PC-9 (cell line): ENCODE data around the gene REEP3. TPM values are rescaled to one million over a fixed set of nuclear protein-coding genes. Genes with fewer than 3 reads are reported as not detected.

ENCODE experiments used
- BruUV-seq: library from RNA; stranded (reverse); fragments of 400-500 nt; replicated peaks from 2 replicates; lab custom pipeline; 2021; lab: Mats Ljungman, UMichigan
- CTCF ChIA-PET: fragments of 300-600 bp; sonication (Branson Sonifier 250); formaldehyde crosslinking; loops from one replicate; lab custom pipeline; 2022; ENCODE audit warnings: antibody characterized with exemption; lab: Charles Lee
- POLR2A ChIA-PET: fragments of 300-600 bp; sonication (Branson Sonifier 250); formaldehyde crosslinking; loops from one replicate; lab custom pipeline; 2022; ENCODE audit warnings: antibody characterized with exemption; ENCODE audit not compliant: unreplicated experiment; lab: Charles Lee
- DNase-seq, 2 experiments: peaks; one replicate each; pipeline versions ENCODE4 v3.0.0 to v3.0.0-alpha.2; 2015 to 2022; ENCODE audit warnings: mixed read lengths in 1 of 2
- H2AFZ ChIP-seq: fragments of 200-600 bp; sonication (generic); 2 replicates; pipeline ENCODE4 v1.8.1; 2017; ENCODE audit warnings: antibody characterized with exemption
- H3F3A ChIP-seq: fragments of 200-600 bp; sonication (generic); 2 replicates; pipeline ENCODE4 v1.8.1; 2017; ENCODE audit warnings: antibody characterized with exemption, mild to moderate bottlenecking, low read depth; ENCODE audit not compliant: insufficient read depth
- H3K27ac ChIP-seq: fragments of 200-600 bp; sonication (generic); 2 replicates; pipeline ENCODE4 v1.6.1; 2016; ENCODE audit warnings: mixed run types
- H3K27me3 ChIP-seq: fragments of 200-600 bp; sonication (generic); 2 replicates; pipeline ENCODE4 v1.6.1; 2016; ENCODE audit warnings: low read depth, mixed run types; ENCODE audit not compliant: insufficient read depth
- H3K36me3 ChIP-seq: fragments of 200-600 bp; sonication (generic); 2 replicates; pipeline ENCODE4 v1.6.1; 2016; ENCODE audit warnings: low read depth, mixed run types
- H3K4me1 ChIP-seq: fragments of 200-600 bp; sonication (generic); replicated peaks from 2 replicates; pipeline ENCODE4 v1.6.1; 2016; ENCODE audit warnings: mixed run types; ENCODE audit not compliant: insufficient read depth
- H3K4me2 ChIP-seq: fragments of 200-600 bp; sonication (generic); 2 replicates; pipeline ENCODE4 v1.6.1; 2017; ENCODE audit warnings: mixed run types
- H3K4me3 ChIP-seq: fragments of 200-600 bp; sonication (generic); 2 replicates; pipeline ENCODE4 v1.6.1; 2016; ENCODE audit warnings: mixed run types
- H3K79me2 ChIP-seq: fragments of 200-600 bp; sonication (generic); 2 replicates; pipeline ENCODE4 v1.6.1; 2017; ENCODE audit warnings: low read depth, mixed run types
- H3K9me2 ChIP-seq: fragments of 200-600 bp; sonication (generic); 2 replicates; pipeline ENCODE4 v1.8.1; 2017; ENCODE audit warnings: mild to moderate bottlenecking; ENCODE audit not compliant: insufficient read depth
- H3K9me3 ChIP-seq: fragments of 200-600 bp; sonication (generic); 2 replicates; pipeline ENCODE4 v1.8.1; 2016; ENCODE audit warnings: low read depth; ENCODE audit not compliant: insufficient read depth
- H4K20me1 ChIP-seq: fragments of 200-600 bp; sonication (generic); 2 replicates; pipeline ENCODE4 v1.8.1; 2017; ENCODE audit not compliant: insufficient read depth
- EZH2 ChIP-seq: fragments of 200-600 bp; sonication (generic); IDR thresholded peaks from 2 replicates; pipeline ENCODE4 v1.8.0; 2017; ENCODE audit warnings: antibody characterized with exemption, low read depth
- intact Hi-C: fragments of 100-400 bp; cut with micrococcal nuclease; formaldehyde crosslinking; loops from one replicate; pipeline ENCODE4 v1.10.0; 2022; ENCODE audit not compliant: unreplicated experiment
- total RNA-seq: library from RNA; stranded (reverse); gene quantifications from 2 replicates; pipeline ENCODE4 v1.2.3, GENCODE V29; 2021
- TF ChIP-seq, protein P1 (sequence below): fragments of 200-600 bp; sonication (generic); conservative IDR thresholded peaks from 2 replicates; pipeline ENCODE4 v1.6.1; 2017; ENCODE audit warnings: mixed run types, antibody characterized with exemption, mild to moderate bottlenecking, moderate library complexity

Gene REEP3
- total RNA-seq, 1 experiment from 2014 or later: 56.4 TPM

GRCh38 chr10:63634488-63635065, 113.4 kb downstream of the REEP3 start:
- POLR2A ChIA-PET: no interaction called here
- Histone ChIP-seq H2AFZ (no peak overlapping the region), H3K9me3 (no peaks in the 10 kb centered on the region), H4K20me1 (no peaks in the 10 kb centered on the region), H3K4me1 (peaks cover 18% of the 10 kb centered on the region), H3K27ac (no peak overlapping the region), H3K4me3 (no peak overlapping the region), H3K27me3 (no peaks in the 10 kb centered on the region), H3K36me3 (no peaks in the 10 kb centered on the region), H3K79me2 (no peaks in the 10 kb centered on the region), H3F3A (peaks cover 8% of the 10 kb centered on the region), H3K4me2 (no peak overlapping the region), H3K9me2 (peaks cover 6% of the 10 kb centered on the region; the same call in 1 of the 2 replicates)
- CTCF ChIA-PET: interaction anchor here (0.6 to 0.7 kb wide), 2 partner anchors 78 to 1370 kb away, joined by 4 to 6 read pairs; no protein-coding TSS in a partner anchor
- intact Hi-C loops: no loop called here
- no peak for DNase-seq
- no TSS peak for BruUV-seq
- no peak for TF ChIP-seq EZH2
- TF ChIP-seq, protein P1, sequence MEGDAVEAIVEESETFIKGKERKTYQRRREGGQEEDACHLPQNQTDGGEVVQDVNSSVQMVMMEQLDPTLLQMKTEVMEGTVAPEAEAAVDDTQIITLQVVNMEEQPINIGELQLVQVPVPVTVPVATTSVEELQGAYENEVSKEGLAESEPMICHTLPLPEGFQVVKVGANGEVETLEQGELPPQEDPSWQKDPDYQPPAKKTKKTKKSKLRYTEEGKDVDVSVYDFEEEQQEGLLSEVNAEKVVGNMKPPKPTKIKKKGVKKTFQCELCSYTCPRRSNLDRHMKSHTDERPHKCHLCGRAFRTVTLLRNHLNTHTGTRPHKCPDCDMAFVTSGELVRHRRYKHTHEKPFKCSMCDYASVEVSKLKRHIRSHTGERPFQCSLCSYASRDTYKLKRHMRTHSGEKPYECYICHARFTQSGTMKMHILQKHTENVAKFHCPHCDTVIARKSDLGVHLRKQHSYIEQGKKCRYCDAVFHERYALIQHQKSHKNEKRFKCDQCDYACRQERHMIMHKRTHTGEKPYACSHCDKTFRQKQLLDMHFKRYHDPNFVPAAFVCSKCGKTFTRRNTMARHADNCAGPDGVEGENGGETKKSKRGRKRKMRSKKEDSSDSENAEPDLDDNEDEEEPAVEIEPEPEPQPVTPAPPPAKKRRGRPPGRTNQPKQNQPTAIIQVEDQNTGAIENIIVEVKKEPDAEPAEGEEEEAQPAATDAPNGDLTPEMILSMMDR: no peak

- no peak for DNase-seq
- no peak for TF ChIP-seq EZH2
- TF ChIP-seq, protein P1: no peak
- peaks cover 10% of the 10 kb centered on the region for H3K4me1 ChIP-seq
- H3K9me2 ChIP-seq: peaks cover 6% of the 10 kb centered on the region; the same call in 1 of the 2 replicates
- no peaks in the 10 kb centered on the region for H3K79me2 ChIP-seq
- intact Hi-C loops: no loop called here
- no peaks in the 10 kb centered on the region for H3K9me3 ChIP-seq
- no peak overlapping the region for H3K4me2 ChIP-seq
- H4K20me1 ChIP-seq: no peaks in the 10 kb centered on the region
- ChIA-PET CTCF (no interaction called here), POLR2A (no interaction called here)
- BruUV-seq: no TSS peak
- H3F3A ChIP-seq: no peaks in the 10 kb centered on the region
- H2AFZ ChIP-seq: no peak overlapping the region
- no peak overlapping the region for H3K4me3 ChIP-seq
- no peaks in the 10 kb centered on the region for H3K27me3 ChIP-seq
- no peaks in the 10 kb centered on the region for H3K36me3 ChIP-seq
- no peak overlapping the region for H3K27ac ChIP-seq
Measured at GRCh38 chr10:63636812-63637211, 115.6 kb downstream of the REEP3 start.

GRCh38 chr10:63637901-63638327, 116.7 kb downstream of the REEP3 start:
- POLR2A ChIA-PET: no interaction called here
- no TSS peak for BruUV-seq
- H3K27me3 ChIP-seq: no peaks in the 10 kb centered on the region
- peaks cover 6% of the 10 kb centered on the region; the same call in 1 of the 2 replicates for H3K9me2 ChIP-seq
- no peak overlapping the region for H3K4me2 ChIP-seq
- no peaks in the 10 kb centered on the region for H3F3A ChIP-seq
- no peaks in the 10 kb centered on the region for H3K36me3 ChIP-seq
- DNase-seq: no peak
- H3K4me1 ChIP-seq: peaks cover 6% of the 10 kb centered on the region
- no peak overlapping the region for H3K4me3 ChIP-seq
- H2AFZ ChIP-seq: no peak overlapping the region
- no peak for TF ChIP-seq EZH2
- TF ChIP-seq, protein P1: no peak
- H3K27ac ChIP-seq: no peak overlapping the region
- H4K20me1 ChIP-seq: no peaks in the 10 kb centered on the region
- no peaks in the 10 kb centered on the region for H3K79me2 ChIP-seq
- no peaks in the 10 kb centered on the region for H3K9me3 ChIP-seq
- intact Hi-C loops: no loop called here
- CTCF ChIA-PET: no interaction called here
